DOHH2 (cell line): ENCODE data around the gene DCTN3.

Experiments used
- EZH2phosphoT487 ChIP-seq: fragments of 200-600 bp; sonication (generic); IDR thresholded peaks from 2 replicates; pipeline ENCODE4 v1.6.1; 2017; ENCODE audit warnings: borderline replicate concordance, mild to moderate bottlenecking, antibody characterized with exemption, low read length, moderate library complexity, mixed read lengths
- TF ChIP-seq, protein P1 (sequence below): fragments of 200-600 bp; sonication (generic); IDR thresholded peaks from one replicate; pipeline ENCODE4 v1.5.1; 2014; ENCODE audit warnings: antibody characterized with exemption, mild to moderate bottlenecking, low read depth, low read length; ENCODE audit not compliant: poor library complexity, severe bottlenecking

GRCh38 chr9:34603610-34604231, 16.6 kb downstream of the DCTN3 start:
- TF ChIP-seq, protein P1, sequence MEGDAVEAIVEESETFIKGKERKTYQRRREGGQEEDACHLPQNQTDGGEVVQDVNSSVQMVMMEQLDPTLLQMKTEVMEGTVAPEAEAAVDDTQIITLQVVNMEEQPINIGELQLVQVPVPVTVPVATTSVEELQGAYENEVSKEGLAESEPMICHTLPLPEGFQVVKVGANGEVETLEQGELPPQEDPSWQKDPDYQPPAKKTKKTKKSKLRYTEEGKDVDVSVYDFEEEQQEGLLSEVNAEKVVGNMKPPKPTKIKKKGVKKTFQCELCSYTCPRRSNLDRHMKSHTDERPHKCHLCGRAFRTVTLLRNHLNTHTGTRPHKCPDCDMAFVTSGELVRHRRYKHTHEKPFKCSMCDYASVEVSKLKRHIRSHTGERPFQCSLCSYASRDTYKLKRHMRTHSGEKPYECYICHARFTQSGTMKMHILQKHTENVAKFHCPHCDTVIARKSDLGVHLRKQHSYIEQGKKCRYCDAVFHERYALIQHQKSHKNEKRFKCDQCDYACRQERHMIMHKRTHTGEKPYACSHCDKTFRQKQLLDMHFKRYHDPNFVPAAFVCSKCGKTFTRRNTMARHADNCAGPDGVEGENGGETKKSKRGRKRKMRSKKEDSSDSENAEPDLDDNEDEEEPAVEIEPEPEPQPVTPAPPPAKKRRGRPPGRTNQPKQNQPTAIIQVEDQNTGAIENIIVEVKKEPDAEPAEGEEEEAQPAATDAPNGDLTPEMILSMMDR, result peak; percentile 96
- TF ChIP-seq EZH2phosphoT487, result no peak
